T47D (cell line): ENCODE data around the gene CTNNA2.

Experiments
- DNase-seq, 2 experiments: peaks; one replicate each; pipeline versions ENCODE4 v3.0.0 to v3.0.0-alpha.2; 2011 to 2012; ENCODE audit warnings: low read depth in 1 of 2, low spot score in 1 of 2
- JUND ChIP-seq: IDR thresholded peaks from 2 replicates; pipeline ENCODE4 v1.6.1; 2012; ENCODE audit warnings: low read depth
- in situ Hi-C: cut with HindIII; loops from 2 replicates; pipeline ENCODE4 v1.10.0; 2016; ENCODE audit warnings: low sequenced_read_pairs, low pct_unique_long_range_greater_than_20kb

CTNNA2 gene

GRCh38 chr2:80462654-80463053, 949.8 kb downstream of the CTNNA2 start:
- no peak for TF ChIP-seq JUND
- in situ Hi-C loops: no loop called here
- no peak for DNase-seq

- no peak for DNase-seq
- in situ Hi-C loops: no loop called here
- no peak for TF ChIP-seq JUND
Measured at GRCh38 chr2:80464275-80464674, 951.4 kb downstream of the CTNNA2 start.

- no peak for DNase-seq
- in situ Hi-C loops: no loop called here
- TF ChIP-seq JUND: no peak
Measured at GRCh38 chr2:80467262-80467811, 954.5 kb downstream of the CTNNA2 start.

- no peak for DNase-seq
- no peak for TF ChIP-seq JUND
- in situ Hi-C loops: no loop called here
Measured at GRCh38 chr2:80469428-80469827, 956.6 kb downstream of the CTNNA2 start.

- in situ Hi-C loops: no loop called here
- DNase-seq: no peak
- no peak for TF ChIP-seq JUND
Measured at GRCh38 chr2:80473069-80473468, 960.2 kb downstream of the CTNNA2 start.

GRCh38 chr2:80473796-80474195, 960.9 kb downstream of the CTNNA2 start:
- in situ Hi-C loops: no loop called here
- TF ChIP-seq JUND: no peak
- no peak for DNase-seq

- TF ChIP-seq JUND: no peak
- DNase-seq: no peak
- in situ Hi-C loops: no loop called here
Measured at GRCh38 chr2:80475970-80476369, 963.1 kb downstream of the CTNNA2 start.

GRCh38 chr2:80476535-80477117, 963.8 kb downstream of the CTNNA2 start:
- TF ChIP-seq JUND: no peak
- in situ Hi-C loops: no loop called here
- DNase-seq: no peak

- in situ Hi-C loops: no loop called here
- TF ChIP-seq JUND: no peak
- DNase-seq: no peak
Measured at GRCh38 chr2:80482276-80482675, 969.4 kb downstream of the CTNNA2 start.

- in situ Hi-C loops: no loop called here
- no peak for DNase-seq
- TF ChIP-seq JUND: no peak
Measured at GRCh38 chr2:80489717-80490116, 976.9 kb downstream of the CTNNA2 start.

- TF ChIP-seq JUND: no peak
- in situ Hi-C loops: no loop called here
- DNase-seq: no peak
Measured at GRCh38 chr2:80490964-80491363, 978.1 kb downstream of the CTNNA2 start.

- in situ Hi-C loops: no loop called here
- no peak for DNase-seq
- no peak for TF ChIP-seq JUND
Measured at GRCh38 chr2:80496346-80496745, 983.5 kb downstream of the CTNNA2 start.

GRCh38 chr2:80496775-80497174, 983.9 kb downstream of the CTNNA2 start:
- in situ Hi-C loops: no loop called here
- DNase-seq: no peak
- no peak for TF ChIP-seq JUND

- in situ Hi-C loops: no loop called here
- DNase-seq: peak in 1 of 2 experiments; percentile 11
- no peak for TF ChIP-seq JUND
Measured at GRCh38 chr2:80499095-80499494, 986.2 kb downstream of the CTNNA2 start.
